Epidermal melanocyte (primary cell): ENCODE measurements around the gene PURA.

ENCODE experiments used
- DNase-seq: peaks from one replicate; pipeline ENCODE4 v3.0.0; 2011; ENCODE audit warnings: low spot score; ENCODE audit not compliant: insufficient read length

The PURA gene

DNA sequence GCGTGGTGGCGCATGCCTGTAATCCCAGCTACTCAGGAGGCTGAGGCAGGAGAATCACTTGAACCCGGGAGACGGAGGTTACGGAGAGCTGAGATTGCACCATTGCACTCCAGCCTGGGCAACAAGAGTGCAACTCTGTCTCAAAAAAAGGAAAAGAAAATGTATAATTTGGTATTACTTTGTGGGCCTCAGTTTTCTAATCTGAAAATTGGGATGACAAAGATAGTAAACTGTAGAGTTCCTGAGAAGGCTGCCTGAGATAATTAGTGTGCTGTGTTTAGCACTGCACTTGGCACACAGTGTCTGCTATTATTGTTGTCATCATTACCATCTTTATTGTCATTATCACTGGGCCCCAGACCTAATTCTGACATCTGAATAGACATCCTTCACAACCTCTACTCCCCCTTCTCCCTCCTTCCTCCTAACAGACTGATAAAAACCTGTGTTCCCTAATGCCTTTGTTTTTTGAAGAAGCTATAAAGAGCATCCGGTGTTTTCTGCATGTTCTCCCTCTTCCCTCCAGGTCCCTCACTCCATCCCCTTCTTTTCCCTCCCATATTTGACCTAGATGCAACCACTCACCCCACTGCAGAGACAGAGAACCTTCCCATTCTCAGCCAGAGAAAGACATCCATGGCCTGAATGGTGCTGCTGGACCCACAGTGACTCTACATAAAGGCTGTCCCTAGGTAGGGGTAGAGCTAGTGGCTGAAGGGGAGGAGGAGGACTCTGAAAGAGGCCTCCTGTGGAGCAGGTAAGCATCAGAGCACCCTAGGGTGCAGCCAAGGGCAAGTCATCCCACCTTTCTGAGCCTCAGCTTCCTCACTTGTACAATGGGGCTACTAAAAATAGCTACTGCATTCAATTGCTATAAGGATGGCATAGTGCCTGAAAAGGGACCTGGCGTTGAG lies 45.4 kb downstream of the PURA start:
- DNase-seq: no peak

DNA sequence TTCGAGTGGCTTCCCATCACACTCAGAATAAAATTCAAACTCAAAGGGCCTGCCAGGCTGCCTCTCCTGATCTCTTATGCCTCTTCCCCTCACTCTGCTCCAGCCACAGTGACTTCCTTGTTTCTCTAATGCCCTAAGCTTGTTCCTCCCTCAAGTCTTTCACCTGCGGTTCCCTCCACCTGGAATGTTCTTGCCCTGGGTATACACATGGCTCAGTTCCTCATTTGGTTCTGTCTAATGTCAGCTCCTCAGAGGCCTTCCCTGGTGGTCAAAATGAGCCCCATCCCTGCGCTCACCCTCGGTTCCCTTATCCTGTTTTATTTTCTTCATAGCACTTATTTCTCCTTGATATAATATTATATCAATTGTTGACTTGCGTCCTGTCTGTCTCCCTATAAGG lies 48.4 kb downstream of the PURA start:
- DNase-seq: no peak

- DNase-seq: no peak
Observed at GRCh38 chr5:140162781-140163180, 48.9 kb downstream of the PURA start.

DNA sequence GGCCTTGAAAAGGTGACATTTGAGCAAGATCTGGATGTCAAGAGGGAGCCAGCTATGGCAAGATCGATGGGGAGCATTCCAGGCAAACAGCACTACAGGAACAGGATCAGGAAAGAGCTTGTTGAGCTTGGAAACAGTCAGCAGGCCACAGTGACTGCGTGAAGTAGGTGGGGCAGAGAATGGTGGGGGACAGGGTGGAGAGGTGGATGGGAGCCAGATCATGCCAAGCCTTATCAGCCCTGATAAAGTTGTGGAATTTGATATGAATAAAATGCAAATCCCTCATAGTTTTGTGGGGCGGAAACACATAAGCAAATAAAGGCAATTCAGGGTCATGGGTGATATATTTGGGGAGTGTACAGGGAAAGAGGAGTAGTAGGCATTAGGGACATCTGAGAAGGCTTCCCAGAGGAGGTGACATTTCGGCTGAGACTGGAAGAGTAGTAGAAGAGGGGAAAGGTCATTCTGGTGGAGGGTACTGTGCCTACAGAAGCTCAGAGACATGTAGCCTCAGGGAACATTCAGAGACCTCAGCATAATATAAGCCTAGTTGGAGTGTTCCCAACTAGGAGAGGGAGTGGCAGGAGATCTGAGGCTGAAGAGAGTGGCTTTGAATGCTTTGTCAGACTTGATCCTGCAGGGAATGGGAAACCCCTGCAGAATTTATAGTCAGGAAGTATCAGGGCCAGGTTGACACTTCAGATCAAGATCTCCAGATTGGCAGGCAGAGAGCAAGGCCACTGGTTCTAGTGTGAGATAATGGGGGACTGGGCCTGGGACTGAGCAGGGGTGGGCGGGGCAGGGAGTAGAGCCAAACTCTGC lies 51.4 kb downstream of the PURA start:
- no peak for DNase-seq

DNA sequence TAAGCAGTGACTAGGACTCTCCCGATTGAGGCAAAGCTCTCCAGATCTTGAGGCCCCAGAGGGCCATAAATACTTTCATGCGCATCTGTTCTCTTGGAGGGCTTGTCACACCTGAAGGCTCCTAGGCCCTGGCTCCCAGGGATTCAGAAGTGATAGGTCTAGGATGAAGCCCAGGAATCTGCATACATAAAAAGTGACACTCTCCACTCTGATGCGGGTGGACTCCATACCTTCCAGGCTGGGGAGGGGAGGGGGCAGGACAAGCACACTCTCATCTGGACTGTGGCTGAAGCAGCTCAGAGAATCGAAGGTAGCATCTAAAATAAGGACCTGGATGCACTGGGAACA lies 52.0 kb downstream of the PURA start:
- DNase-seq: no peak

GRCh38 chr5:140166911-140167310 lies 53.0 kb downstream of the PURA start:
- DNase-seq: no peak

- no peak for DNase-seq
Observed at GRCh38 chr5:140168371-140168770, 54.5 kb downstream of the PURA start.

- no peak for DNase-seq
Observed at GRCh38 chr5:140169410-140169809, 55.5 kb downstream of the PURA start.

DNA sequence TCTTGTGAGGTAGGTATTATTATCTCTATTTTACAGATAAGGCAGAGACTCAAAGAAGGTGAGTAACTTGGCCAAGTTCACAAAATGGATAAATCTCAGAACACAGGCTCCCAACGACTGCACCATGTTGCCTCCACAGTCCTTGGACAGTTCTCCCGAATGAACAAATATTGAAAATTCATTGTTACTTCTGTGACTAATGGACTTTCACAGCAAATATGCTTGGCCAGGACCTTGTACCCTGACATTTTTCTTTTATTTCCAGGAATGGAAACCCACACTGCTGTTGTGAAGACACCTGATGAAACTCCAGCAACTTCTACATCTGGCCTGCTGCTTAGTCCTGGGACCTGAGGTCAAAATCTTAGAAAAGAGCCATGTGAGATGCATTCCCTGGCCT lies 58.6 kb downstream of the PURA start:
- no peak for DNase-seq

GRCh38 chr5:140174014-140174413 lies 60.1 kb downstream of the PURA start:
- no peak for DNase-seq

DNA sequence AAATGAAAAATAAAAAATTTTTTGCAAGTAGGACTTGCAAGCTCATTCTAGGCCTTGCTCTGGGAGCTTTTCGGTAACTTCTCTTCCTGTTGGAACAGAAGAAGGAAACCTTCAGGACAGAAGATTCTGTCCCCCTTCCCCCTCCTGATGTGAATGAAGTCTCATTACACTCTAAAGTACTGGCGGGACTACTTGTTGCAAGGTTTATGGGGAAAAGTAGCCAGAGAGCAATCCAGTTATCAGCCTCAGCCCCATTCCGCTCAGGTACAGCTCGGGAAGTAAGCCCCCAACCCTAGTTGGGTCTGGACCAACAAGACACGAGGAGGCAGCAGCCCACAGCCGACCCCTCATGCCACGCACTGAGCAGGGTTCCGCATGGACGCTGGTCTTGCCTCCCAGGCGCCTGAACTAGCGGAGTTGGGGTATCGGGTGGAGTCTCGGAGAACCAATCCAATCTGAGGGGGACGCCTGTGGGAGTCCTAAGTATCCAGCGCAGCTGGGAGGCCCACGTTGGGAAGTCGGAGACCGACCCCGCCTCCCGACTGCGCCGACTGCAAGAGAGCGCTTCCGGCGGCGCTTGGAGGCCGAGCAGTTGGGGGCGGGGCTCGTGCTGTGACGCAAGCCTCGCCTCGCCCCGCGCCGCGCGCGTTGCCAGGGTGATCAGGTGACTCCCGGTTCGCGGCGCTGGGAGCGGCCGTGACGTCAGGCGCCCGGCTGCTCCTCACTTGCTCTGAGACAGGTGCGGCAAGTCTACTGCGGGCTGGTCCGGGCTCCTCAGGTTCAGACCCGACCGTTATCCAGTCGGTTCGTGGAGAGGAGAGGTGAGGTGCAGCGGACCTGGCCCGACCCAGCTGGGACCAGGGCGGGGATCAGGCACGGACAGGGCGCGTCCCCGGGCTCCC lies 60.8 kb downstream of the PURA start, which contains the start of gene CYSTM1:
TSS of gene CYSTM1 (plus strand) at position 724 of the 902 bp plus-strand sequence. CDS start 19,278 bp downstream, outside the sequence.
- DNase-seq: peak; percentile 71
